Prostate gland (tissue), 2 donors: ENCODE data around the gene KRT71. TPM values are rescaled to one million over a fixed set of nuclear protein-coding genes. Genes with fewer than 3 reads are reported as not detected.
"Not testable (repeated sequence)": the region's sequence is repeated elsewhere in the genome, so short reads cannot be mapped to it uniquely, and the experiment has no call there.

ENCODE experiments used
- DNase-seq: peaks from one replicate; pipeline ENCODE4 v3.0.0-alpha.2; 2019; ENCODE audit warnings: low spot score
- H3K27ac ChIP-seq, 2 donors: fragments of 200-600 bp; sonication (generic); 2 replicates each; pipeline ENCODE4 v1.5.1; 2017 to 2019
- H3K27me3 ChIP-seq: fragments of 200-600 bp; sonication (generic); replicated peaks from 2 replicates; pipeline ENCODE4 v1.5.1; 2019; ENCODE audit not compliant: insufficient read depth
- H3K36me3 ChIP-seq, 2 donors: fragments of 200-600 bp; sonication (generic); 1 replicate in 1 of 2; 2 replicates in 1 of 2; pipeline versions ENCODE4 v1.5.1 to v1.8.1; 2017 to 2019
- H3K4me1 ChIP-seq: fragments of 200-600 bp; sonication (generic); replicated peaks from 2 replicates; pipeline ENCODE4 v1.5.1; 2019
- H3K4me3 ChIP-seq, 2 donors: fragments of 200-600 bp; sonication (generic); 2 replicates each; pipeline ENCODE4 v1.5.1; 2017 to 2019
- H3K9me3 ChIP-seq: fragments of 200-600 bp; sonication (generic); 2 replicates; pipeline ENCODE4 v1.5.1; 2017
- POLR2A ChIP-seq: fragments of 450-650 bp; IDR thresholded peaks from one replicate; pipeline ENCODE4 v1.6.1; 2016; ENCODE audit warnings: antibody characterized with exemption, mild to moderate bottlenecking
- POLR2AphosphoS5 ChIP-seq: sonication (generic); formaldehyde crosslinking; IDR thresholded peaks from one replicate; pipeline ENCODE4 v1.6.1; 2017; ENCODE audit warnings: antibody characterized with exemption
- WGBS: methylation state at CpG from one replicate; pipeline ENCODE4 v1.1.5; 2018; 5-methylcytosine and 5-hydroxymethylcytosine counted together
- intact Hi-C: fragments of 100-400 bp; cut with DNase I; formaldehyde crosslinking; loops from one replicate; pipeline ENCODE4 v1.14.2; 2022
- total RNA-seq, 2 donors: library from RNA; depleted of rRNA; stranded (reverse); fragments of >200 nt; gene quantifications; one replicate each; pipeline ENCODE4 v1.1.0, GENCODE V29; 2016
- TF ChIP-seq, protein P1 (sequence below), 4 experiments: fragments of 200-600 bp in 2 of 4; fragments of 450-650 bp in 2 of 4; sonication (generic) in 2 of 4; IDR thresholded peaks; 1 replicate in 3 of 4; 2 replicates in 1 of 4; pipeline ENCODE4 v1.5.1; 2016 to 2019; ENCODE audit warnings: antibody characterized with exemption in 4 of 4, mild to moderate bottlenecking in 2 of 4, moderate library complexity in 2 of 4

Gene KRT71
- total RNA-seq, 2 donors from 2014 or later: not detected

DNA sequence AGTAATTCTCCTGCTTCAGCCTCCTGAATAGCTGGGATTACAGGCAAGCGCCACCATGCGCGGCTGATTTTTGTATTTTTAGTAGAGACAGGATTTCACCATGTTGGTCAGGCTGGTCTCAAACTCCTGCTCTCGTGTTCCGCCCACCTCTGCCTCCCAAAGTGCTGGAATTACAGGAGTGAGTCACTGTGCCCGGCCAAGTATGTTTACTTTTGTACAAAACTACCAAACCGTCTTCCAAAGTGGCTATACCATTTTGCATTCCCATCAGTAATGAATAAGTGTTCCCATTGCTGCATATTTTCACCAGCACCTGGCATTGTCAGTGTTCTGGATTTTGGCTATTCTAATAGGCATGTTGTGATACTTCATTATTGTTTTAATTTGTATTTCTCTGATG lies 51.5 kb downstream of the KRT71 start:
- Histone ChIP-seq H3K4me1 (no peaks in the 10 kb centered on the region), H3K4me3 (no peak overlapping the region), H3K36me3 (no peaks in the 10 kb centered on the region), H3K27ac (no peak overlapping the region), H3K9me3 (no peaks in the 10 kb centered on the region), H3K27me3 (no peaks in the 10 kb centered on the region)
- intact Hi-C loops: loop anchor here (10.0 kb wide), 1 partner anchor 347 kb away; no protein-coding TSS in a partner anchor
- DNase-seq: no peak
- WGBS: 85% methylated on average over 7 of the region's 7 CpGs
- TF ChIP-seq POLR2AphosphoS5 (no peak), POLR2A (no peak)
- TF ChIP-seq, protein P1, sequence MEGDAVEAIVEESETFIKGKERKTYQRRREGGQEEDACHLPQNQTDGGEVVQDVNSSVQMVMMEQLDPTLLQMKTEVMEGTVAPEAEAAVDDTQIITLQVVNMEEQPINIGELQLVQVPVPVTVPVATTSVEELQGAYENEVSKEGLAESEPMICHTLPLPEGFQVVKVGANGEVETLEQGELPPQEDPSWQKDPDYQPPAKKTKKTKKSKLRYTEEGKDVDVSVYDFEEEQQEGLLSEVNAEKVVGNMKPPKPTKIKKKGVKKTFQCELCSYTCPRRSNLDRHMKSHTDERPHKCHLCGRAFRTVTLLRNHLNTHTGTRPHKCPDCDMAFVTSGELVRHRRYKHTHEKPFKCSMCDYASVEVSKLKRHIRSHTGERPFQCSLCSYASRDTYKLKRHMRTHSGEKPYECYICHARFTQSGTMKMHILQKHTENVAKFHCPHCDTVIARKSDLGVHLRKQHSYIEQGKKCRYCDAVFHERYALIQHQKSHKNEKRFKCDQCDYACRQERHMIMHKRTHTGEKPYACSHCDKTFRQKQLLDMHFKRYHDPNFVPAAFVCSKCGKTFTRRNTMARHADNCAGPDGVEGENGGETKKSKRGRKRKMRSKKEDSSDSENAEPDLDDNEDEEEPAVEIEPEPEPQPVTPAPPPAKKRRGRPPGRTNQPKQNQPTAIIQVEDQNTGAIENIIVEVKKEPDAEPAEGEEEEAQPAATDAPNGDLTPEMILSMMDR (IDR thresholded peaks at IDR 0.05): no peak

DNA sequence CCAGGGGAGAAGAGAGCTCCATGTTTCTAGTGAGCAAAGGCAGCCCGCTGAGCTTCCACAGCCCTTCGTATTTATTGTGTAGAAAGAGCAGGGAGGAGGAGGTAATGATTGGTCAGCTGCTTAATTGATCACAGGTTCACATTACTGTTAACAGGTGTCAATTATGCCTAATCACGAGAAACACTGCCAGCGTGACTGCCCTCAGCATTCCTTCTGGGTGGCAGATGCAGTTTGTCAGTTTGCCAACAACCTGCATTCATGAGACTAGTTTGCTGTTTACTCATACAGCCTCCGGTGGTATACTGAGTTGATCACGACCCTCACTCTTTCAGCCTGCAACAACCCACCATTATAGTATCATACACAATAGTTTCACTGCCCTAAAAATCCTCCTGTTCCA lies 52.4 kb downstream of the KRT71 start:
- WGBS: 87% methylated on average over 6 of the region's 6 CpGs
- H3K27ac ChIP-seq, H3K4me1 ChIP-seq, H3K27me3 ChIP-seq, H3K9me3 ChIP-seq, H3K36me3 ChIP-seq, DNase-seq, H3K4me3 ChIP-seq: not testable (repeated sequence)
- intact Hi-C loops: loop anchor here (10.0 kb wide), 1 partner anchor 346 kb away; no protein-coding TSS in a partner anchor

DNA sequence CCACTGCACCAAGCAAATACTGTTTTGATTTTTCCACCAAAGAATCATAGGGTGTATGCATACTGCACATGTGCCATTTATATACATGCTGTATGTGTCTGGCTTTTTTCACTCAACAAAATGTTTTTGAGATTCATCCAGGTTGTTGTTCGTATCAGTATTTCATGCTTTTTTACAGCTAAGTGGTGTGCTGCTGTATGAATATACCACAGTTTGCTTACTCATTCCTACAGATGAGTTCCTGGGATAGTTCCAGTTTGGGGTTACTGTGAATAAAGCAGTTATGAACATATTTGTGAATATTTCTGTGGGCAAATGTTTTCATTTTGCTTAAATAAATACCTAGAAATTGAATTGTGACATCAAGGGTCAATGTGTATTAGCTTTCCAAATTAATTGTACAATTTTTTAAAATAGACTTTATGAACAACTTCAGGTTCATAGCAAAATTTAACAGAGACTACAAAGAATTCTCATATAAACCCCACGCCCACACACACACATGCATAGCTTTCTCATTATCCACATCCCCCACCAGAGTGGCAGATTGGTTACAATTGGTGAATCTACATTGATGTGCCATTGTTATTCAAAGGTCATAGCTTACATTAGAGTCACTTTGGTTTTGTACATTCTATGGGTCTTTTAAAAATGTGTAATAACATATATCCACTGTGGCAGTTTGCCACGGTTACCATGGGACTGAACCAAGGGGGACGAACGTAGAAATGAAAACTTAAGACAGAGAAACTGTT lies 53.0 kb downstream of the KRT71 start:
- Histone ChIP-seq H3K9me3 (no peaks in the 10 kb centered on the region), H3K4me1 (no peaks in the 10 kb centered on the region), H3K27ac (no peak overlapping the region), H3K27me3 (no peaks in the 10 kb centered on the region), H3K4me3 (no peak overlapping the region), H3K36me3 (no peaks in the 10 kb centered on the region)
- intact Hi-C loops: loop anchor here (10.0 kb wide), 1 partner anchor 345 kb away; no protein-coding TSS in a partner anchor
- WGBS: 83% methylated on average over 5 of the region's 5 CpGs
- TF ChIP-seq POLR2AphosphoS5 (no peak), POLR2A (no peak)
- TF ChIP-seq, protein P1 (IDR thresholded peaks at IDR 0.05): no peak
- DNase-seq: no peak

DNA sequence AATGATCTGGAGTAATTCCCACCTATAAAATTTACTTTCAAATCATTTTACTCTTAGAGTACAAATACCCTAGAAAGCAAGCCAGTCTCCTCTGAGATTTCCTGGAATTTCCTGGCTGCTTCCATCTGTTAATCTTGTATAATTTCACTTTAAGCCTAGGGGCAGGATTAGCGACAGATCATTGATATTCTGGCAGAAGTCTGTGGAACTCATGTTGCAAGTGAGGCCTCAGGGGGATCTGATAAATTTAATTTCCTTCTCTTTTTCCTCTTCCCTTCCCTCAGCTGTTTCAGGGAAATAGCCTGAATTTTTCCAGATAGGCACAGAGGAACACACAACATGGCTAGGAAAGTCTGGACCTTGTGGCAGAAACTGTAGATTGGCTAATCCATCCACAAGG lies 54.0 kb downstream of the KRT71 start:
- TF ChIP-seq, protein P1 (IDR thresholded peaks at IDR 0.05): no peak
- TF ChIP-seq POLR2A (no peak), POLR2AphosphoS5 (no peak)
- Histone ChIP-seq H3K4me3 (no peak overlapping the region), H3K9me3 (no peaks in the 10 kb centered on the region), H3K4me1 (no peaks in the 10 kb centered on the region), H3K27me3 (no peaks in the 10 kb centered on the region), H3K27ac (no peak overlapping the region), H3K36me3 (no peaks in the 10 kb centered on the region)
- intact Hi-C loops: no loop called here
- no peak for DNase-seq
- WGBS: 15% methylated on average over 1 of the region's 1 CpG

DNA sequence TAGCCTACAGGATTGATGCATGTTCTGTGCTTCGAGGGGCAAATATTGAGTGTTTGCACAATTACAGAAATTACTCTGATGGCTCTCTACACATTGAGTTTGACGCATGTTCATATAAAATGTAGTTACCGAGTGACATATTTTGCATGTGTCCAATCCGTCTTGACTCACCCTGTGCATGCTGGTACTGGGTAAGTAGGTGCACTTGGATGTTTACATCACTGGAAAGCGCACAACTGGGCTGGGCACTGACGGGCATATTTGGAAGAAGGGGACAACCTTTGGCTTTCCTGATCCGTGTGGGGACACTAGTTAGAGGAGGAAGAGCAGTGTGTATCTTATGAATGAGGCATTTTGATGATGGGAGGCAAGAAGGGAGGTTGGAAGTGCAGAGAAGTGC lies 55.0 kb downstream of the KRT71 start:
- WGBS: 93% methylated on average over 7 of the region's 7 CpGs
- no peak for DNase-seq
- H3K4me3 ChIP-seq: no peak overlapping the region
- H3K9me3 ChIP-seq: no peaks in the 10 kb centered on the region
- H3K27ac ChIP-seq: no peak overlapping the region
- no peaks in the 10 kb centered on the region for H3K4me1 ChIP-seq
- no peaks in the 10 kb centered on the region for H3K36me3 ChIP-seq
- intact Hi-C loops: no loop called here
- H3K27me3 ChIP-seq: no peaks in the 10 kb centered on the region
- no peak for TF ChIP-seq POLR2A
- TF ChIP-seq, protein P1 (IDR thresholded peaks at IDR 0.05): no peak
- no peak for TF ChIP-seq POLR2AphosphoS5
